Skeletal muscle satellite cell (primary cell): ENCODE data around the gene APOO. TPM values are rescaled to one million over a fixed set of nuclear protein-coding genes. Genes with fewer than 3 reads are reported as not detected.

Source experiments
- H3K27me3 ChIP-seq: 2 replicates; pipeline ENCODE4 v1.7.0; 2013; ENCODE audit warnings: low read length; ENCODE audit not compliant: control insufficient read depth, insufficient read depth
- H3K36me3 ChIP-seq: 2 replicates; pipeline ENCODE4 v1.7.0; 2013; ENCODE audit warnings: mild to moderate bottlenecking, control low read depth, low read length; ENCODE audit not compliant: insufficient read depth
- H3K4me1 ChIP-seq: 2 replicates; pipeline ENCODE4 v1.7.0; 2013; ENCODE audit warnings: low read length; ENCODE audit not compliant: control insufficient read depth, insufficient read depth
- H3K4me2 ChIP-seq: 2 replicates; pipeline ENCODE4 v1.7.0; 2013; ENCODE audit warnings: mild to moderate bottlenecking, low read length
- H3K4me3 ChIP-seq: 2 replicates; pipeline ENCODE4 v1.7.0; 2013; ENCODE audit warnings: low read length
- H3K9ac ChIP-seq: 2 replicates; pipeline ENCODE4 v1.7.0; 2013; ENCODE audit warnings: mild to moderate bottlenecking, low read depth, low read length, moderate library complexity
- H3K9me3 ChIP-seq: replicated peaks from 2 replicates; pipeline ENCODE4 v1.7.0; 2013; ENCODE audit warnings: mild to moderate bottlenecking, control low read depth, low read length
- total RNA-seq: library from RNA; depleted of rRNA; stranded (reverse); fragments of >200 nt; gene quantifications from 2 replicates; pipeline ENCODE4 v1.2.3, GENCODE V29; 2012; rRNA removed

Gene APOO
- 9.4 and 12.7 TPM in 2 replicates for total RNA-seq

DNA sequence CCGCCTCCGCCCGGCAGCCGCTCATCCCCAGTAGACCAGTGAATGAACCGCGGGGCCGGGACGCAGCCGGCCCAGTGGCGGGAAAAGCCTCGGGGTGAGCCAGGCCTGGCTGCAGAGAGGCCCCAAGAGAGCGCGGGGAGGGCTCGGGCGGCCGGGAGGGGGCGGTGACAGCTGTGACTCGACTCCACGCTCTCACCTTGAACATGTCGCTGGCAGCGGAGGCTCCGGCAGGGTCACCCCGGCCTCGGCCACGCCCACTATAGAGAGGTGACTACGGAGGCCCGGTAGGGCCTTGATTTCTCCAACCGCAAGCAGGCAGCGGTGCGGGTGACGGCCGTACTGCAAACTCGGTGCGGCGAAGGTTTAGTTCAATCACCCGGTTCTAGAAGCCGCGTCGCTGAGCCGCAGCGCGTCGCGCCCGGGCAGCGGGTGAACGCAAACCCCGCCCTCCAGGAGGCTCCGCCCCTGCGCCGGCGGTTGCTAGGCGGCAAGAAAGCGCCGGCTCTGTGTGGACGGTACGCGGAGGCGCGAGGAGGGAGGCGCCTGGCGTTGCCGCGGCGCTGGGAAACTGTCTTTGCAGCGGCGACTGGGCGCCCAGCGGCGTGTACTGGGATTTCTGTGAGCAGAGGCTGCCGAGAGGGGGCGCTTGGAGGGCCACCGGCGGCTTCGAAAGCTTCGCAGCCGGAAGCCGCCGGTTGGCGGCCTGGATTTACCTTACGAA is at the start of gene APOO, which contains the start of gene CXorf58:
Gene APOO (minus strand): TSS at position 441 of the 721 bp plus-strand sequence. CDS start 236 bp downstream, at position 205.
Gene CXorf58 (plus strand): TSS at position 509 of the 721 bp plus-strand sequence. CDS start 2,297 bp downstream, outside the sequence.
- Histone ChIP-seq H3K4me3 (peak within 1 kb of the TSS; percentile 68), H3K9ac (peak within 1 kb of the TSS; percentile 81), H3K4me2 (peak within 1 kb of the TSS; percentile 71), H3K4me1 (peaks cover 6% of the 10 kb centered on the region), H3K36me3 (no peaks in the 10 kb centered on the region), H3K9me3 (no peaks in the 10 kb centered on the region), H3K27me3 (peaks cover 5% of the 10 kb centered on the region)

- Histone ChIP-seq H3K27me3 (no peaks in the 10 kb centered on the region), H3K36me3 (no peaks in the 10 kb centered on the region), H3K9me3 (no peaks in the 10 kb centered on the region), H3K4me3 (no peak overlapping the region), H3K4me1 (no peaks in the 10 kb centered on the region), H3K9ac (no peak overlapping the region), H3K4me2 (no peak overlapping the region)
These were observed 46.7 kb upstream of the APOO start for GRCh38 chrX:23954396-23954795.

DNA sequence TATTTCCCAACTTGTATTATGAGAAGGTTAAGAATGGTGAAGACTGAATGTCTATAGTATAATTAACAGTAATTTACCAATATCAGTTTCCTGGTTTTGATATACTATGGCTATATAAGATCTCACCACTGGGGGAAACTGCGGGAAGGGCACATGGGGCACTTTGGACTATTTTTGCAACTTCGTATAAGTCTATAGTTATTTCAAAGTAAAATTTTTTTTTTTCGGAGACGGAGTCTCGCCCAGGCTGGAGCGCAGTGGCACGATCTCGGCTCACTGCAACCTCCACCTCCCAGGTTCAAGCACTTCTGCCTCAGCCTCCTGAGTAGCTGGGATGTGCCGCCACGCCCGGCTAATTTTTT is 46.2 kb upstream of the APOO start:
- Histone ChIP-seq H3K4me3 (no peak overlapping the region), H3K4me1 (no peaks in the 10 kb centered on the region), H3K9me3 (no peaks in the 10 kb centered on the region), H3K4me2 (no peak overlapping the region), H3K9ac (no peak overlapping the region), H3K27me3 (no peaks in the 10 kb centered on the region), H3K36me3 (no peaks in the 10 kb centered on the region)

DNA sequence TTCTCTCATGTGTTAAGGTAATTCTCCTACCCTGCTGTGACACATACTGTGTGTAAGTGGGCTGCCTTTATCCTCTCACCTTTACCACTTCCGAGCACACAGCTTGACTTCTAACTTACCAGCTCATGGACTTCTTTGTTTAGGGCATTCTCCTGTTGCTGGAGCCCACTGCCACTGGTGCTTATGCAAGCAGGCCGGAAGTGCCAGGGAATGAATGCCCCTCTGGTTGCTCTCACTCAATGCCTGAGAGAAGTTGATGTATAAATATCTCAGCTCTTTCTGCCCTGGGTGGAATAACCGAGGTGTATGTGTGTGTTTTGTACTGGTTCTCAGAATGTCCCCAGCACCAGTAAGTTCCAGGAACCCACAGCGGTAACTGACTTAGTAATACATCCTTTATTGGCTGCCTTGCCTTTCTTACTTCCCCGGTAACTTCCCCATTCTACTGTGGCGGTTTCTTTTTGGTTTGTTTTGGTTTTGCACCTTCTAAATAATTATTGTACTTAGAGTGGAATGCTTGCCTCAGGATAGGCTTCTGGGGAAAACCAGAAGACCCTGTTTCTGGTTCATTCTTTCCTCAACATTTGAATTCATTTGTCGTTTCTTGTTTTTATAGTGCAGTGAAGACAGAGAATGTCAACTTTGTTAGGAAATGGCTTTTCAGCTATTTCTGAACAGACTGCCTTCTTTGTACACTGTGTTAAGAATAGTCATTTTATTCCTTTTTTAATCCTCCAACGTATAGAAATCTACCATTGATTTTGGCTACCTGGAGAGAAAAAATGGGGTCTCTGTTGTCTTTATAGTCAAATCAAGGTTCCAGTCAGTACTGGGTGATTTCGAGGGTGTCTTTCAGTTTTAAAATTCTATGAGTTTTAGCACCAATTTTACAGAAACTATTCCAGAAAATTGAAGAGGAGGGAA is 45.5 kb upstream of the APOO start:
- Histone ChIP-seq H3K36me3 (no peaks in the 10 kb centered on the region), H3K4me1 (no peaks in the 10 kb centered on the region), H3K4me2 (peak overlapping the region; percentile 49), H3K9ac (no peak overlapping the region), H3K27me3 (no peaks in the 10 kb centered on the region), H3K4me3 (no peak overlapping the region), H3K9me3 (no peaks in the 10 kb centered on the region)

DNA sequence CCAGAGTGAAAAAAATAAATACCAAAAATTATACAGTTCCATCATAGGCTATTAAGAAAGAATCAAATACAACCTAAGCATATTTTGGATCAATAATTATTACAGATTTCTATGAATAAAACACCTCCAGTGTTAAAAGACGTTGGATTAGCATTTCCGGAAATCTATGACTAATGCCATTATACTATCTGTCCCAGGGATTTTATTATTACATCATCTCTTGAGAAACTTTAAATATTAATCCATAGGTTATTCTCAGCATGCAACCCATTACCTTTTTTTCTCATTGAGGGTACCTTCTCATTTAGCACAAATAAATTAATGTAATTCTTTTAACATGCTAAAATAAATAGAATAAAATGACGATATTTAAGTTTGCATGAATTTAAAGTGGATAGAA is 44.7 kb upstream of the APOO start:
- Histone ChIP-seq H3K4me2 (no peak overlapping the region), H3K36me3 (no peaks in the 10 kb centered on the region), H3K27me3 (no peaks in the 10 kb centered on the region), H3K4me1 (no peaks in the 10 kb centered on the region), H3K9me3 (no peaks in the 10 kb centered on the region), H3K4me3 (no peak overlapping the region), H3K9ac (no peak overlapping the region)

GRCh38 chrX:23945206-23945605 is 37.5 kb upstream of the APOO start:
- Histone ChIP-seq H3K27me3 (peaks cover 25% of the 10 kb centered on the region), H3K9ac (no peak overlapping the region), H3K36me3 (no peaks in the 10 kb centered on the region), H3K4me2 (no peak overlapping the region), H3K4me3 (no peak overlapping the region), H3K9me3 (no peaks in the 10 kb centered on the region), H3K4me1 (no peaks in the 10 kb centered on the region)

DNA sequence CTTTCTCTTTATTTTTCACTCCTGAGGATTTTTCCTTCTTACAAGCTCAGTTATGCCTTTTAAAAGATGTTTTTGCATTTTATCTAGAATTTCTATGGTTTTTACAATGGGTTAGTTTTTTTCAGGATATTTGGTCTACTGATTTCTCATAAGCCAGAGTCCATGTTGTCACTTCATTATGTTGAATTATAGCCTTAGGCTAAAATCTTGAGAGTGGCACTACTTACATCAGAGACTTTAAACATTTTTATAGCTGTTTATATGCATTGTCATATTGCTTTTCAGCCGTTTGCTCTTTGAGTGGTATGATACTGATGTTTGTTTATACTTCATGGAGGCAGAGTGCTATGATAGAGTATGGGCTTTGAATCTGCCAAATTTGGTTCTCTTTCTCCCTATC is 36.5 kb upstream of the APOO start:
- Histone ChIP-seq H3K27me3 (peaks cover 25% of the 10 kb centered on the region), H3K9ac (no peak overlapping the region), H3K4me1 (no peaks in the 10 kb centered on the region), H3K36me3 (no peaks in the 10 kb centered on the region), H3K4me2 (no peak overlapping the region), H3K9me3 (no peaks in the 10 kb centered on the region), H3K4me3 (no peak overlapping the region)

DNA sequence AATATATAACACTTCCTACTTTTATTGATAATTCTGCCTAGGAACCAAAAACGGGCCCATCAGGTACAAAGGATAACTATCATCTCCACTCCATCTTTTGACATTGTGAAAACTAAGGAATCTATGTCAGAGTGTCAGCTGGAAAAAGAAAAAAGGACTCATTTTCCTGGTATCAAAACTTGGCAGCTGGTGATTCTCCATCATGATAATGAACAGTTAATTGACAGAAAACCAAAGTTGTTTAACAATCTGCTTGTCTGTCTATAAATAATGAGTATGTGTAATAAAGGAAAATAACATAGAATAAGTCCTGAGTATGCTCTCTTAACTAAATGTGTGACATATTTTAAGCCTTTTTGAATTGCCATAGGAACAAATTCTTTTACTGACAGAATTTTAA is 31.5 kb upstream of the APOO start:
- Histone ChIP-seq H3K36me3 (no peaks in the 10 kb centered on the region), H3K4me2 (no peak overlapping the region), H3K4me3 (no peak overlapping the region), H3K4me1 (no peaks in the 10 kb centered on the region), H3K9me3 (no peaks in the 10 kb centered on the region), H3K9ac (no peak overlapping the region), H3K27me3 (peaks cover 17% of the 10 kb centered on the region)

DNA sequence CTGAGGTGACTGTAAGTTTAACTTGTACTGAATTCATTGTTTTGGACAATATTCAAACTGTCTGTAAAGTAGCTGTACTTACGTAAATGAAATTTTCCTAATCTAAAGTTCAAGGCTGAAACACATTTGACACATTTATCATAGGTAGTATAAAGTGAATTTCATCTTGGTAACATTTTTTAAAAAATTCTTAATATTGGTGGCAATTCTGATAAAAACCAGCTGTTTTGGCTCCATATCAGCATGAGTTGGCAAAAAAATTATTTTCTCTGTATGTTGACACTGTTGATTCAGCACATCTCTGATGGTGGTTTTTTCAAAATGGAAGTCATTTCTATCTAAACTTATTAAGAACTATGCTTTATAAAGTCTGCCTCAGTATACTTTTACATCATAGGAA is 31.0 kb upstream of the APOO start:
- H3K27me3 ChIP-seq = peaks cover 14% of the 10 kb centered on the region
- H3K9me3 ChIP-seq = no peaks in the 10 kb centered on the region
- H3K4me3 ChIP-seq = no peak overlapping the region
- no peaks in the 10 kb centered on the region for H3K4me1 ChIP-seq
- H3K4me2 ChIP-seq = no peak overlapping the region
- H3K36me3 ChIP-seq = no peaks in the 10 kb centered on the region
- H3K9ac ChIP-seq = no peak overlapping the region

DNA sequence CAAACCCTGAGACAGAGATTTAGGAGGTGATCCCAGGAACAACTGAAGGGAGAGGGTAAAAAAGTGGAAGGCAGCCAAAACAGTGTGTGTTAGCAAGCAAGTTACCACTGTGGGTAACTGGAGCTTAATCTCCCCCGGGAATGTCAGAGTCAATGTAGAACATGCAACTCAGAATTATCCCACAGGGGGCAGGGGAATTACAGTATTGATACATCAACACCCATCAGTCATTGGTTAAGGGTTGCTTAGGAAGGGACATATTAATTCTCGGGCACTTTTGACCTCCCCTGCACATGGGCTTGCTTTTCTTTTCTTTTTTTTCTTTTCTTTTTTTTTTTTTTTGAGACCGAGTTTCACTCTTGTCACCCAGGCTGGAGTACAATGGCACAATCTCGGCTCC is 29.4 kb upstream of the APOO start:
- no peaks in the 10 kb centered on the region for H3K36me3 ChIP-seq
- no peaks in the 10 kb centered on the region for H3K4me1 ChIP-seq
- H3K4me2 ChIP-seq = no peak overlapping the region
- H3K27me3 ChIP-seq = peaks cover 9% of the 10 kb centered on the region
- no peak overlapping the region for H3K4me3 ChIP-seq
- no peak overlapping the region for H3K9ac ChIP-seq
- H3K9me3 ChIP-seq = no peaks in the 10 kb centered on the region

DNA sequence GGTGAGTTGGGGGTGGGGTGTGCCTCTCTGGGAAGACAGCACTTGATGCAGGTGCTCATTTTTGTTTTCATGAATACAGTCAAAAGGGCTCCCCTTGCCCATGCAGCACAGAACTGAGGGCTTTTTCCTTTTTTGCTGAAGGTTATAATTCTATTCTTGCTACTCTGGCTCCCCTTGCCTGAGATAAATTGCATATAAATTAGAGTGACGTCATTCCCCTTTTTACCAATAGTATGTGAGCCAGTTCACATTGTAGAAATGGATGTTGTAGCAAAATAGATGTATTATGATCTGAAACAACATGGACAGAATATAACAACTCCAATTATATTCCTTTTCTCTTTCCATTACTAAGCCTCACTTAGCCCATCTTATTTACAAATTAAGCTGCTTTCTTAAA is 28.4 kb upstream of the APOO start:
- no peaks in the 10 kb centered on the region for H3K4me1 ChIP-seq
- no peak overlapping the region for H3K9ac ChIP-seq
- H3K36me3 ChIP-seq = no peaks in the 10 kb centered on the region
- no peak overlapping the region for H3K4me2 ChIP-seq
- peaks cover 8% of the 10 kb centered on the region for H3K27me3 ChIP-seq
- no peaks in the 10 kb centered on the region for H3K9me3 ChIP-seq
- H3K4me3 ChIP-seq = no peak overlapping the region
